NCI-H2227 (cell line): ENCODE data around the gene APC2.

ENCODE experiments used
- DNase-seq: peaks from one replicate; lab custom pipeline; 2025; ENCODE audit not compliant: unreplicated experiment; lab: John Stamatoyannopoulos, UW

Gene APC2

GRCh38 chr19:1429750-1430149, 20.2 kb upstream of the APC2 start:
- DNase-seq, result no peak

GRCh38 chr19:1430246-1430645, 19.7 kb upstream of the APC2 start:
- DNase-seq, result no peak

GRCh38 chr19:1431759-1432506, 18.0 kb upstream of the APC2 start:
- no peak for DNase-seq

DNA sequence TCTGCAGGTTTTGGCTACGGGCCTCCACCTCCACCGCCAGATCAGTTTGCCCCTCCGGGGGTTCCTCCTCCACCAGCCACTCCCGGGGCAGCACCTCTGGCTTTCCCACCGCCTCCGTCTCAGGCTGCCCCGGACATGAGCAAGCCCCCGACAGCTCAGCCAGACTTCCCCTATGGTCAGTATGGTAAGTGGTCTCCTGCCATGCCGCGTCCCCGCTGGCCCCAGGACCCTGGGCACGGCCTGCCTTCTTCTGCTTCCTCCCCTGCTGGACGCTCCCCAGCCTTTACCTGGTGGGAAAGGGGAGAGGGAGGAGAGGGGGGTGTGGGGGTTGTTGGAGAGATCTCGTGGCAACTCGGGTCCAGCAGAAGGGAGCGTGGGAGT, 17.4 kb upstream of the APC2 start:
- DNase-seq, result no peak

- no peak for DNase-seq
These were observed 16.5 kb upstream of the APC2 start for GRCh38 chr19:1433119-1434039.

DNA sequence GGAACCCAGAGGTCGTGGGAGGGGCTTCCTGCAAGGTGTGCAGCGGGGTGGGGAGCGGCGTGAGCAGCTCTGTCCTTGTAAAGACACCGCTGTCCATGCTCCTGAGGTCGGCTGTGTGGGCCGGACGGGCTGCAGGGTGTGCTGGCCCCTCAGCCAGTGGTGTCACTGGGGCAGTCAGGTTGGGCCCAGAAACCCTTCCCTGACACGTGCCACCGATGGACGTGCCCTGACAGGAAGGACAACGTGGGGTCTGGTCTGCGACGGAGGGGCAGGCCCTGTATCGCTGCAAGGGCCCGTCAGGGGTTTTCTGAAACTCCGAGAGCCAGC, 15.9 kb upstream of the APC2 start:
- no peak for DNase-seq

DNA sequence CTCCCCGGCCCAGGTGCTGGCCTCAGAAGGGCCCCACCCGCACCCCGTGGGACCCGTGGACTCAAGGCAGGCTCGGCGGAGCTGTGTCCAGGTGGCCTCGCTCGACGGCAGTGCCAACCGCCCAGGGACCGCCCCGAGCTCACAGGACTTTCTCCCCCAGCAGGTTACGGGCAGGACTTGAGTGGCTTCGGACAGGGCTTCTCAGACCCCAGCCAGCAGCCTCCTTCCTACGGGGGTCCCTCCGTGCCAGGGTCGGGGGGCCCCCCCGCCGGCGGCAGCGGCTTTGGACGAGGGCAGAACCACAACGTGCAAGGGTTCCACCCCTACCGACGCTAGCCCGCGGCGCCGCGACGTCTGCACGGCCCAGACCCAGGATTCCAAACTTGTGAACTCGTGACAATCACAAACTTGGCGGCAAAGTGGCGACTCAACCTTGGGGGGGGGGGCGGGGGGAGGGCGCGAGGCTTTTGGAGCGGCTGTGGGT, 15.3 kb upstream of the APC2 start:
- DNase-seq, result no peak

DNA sequence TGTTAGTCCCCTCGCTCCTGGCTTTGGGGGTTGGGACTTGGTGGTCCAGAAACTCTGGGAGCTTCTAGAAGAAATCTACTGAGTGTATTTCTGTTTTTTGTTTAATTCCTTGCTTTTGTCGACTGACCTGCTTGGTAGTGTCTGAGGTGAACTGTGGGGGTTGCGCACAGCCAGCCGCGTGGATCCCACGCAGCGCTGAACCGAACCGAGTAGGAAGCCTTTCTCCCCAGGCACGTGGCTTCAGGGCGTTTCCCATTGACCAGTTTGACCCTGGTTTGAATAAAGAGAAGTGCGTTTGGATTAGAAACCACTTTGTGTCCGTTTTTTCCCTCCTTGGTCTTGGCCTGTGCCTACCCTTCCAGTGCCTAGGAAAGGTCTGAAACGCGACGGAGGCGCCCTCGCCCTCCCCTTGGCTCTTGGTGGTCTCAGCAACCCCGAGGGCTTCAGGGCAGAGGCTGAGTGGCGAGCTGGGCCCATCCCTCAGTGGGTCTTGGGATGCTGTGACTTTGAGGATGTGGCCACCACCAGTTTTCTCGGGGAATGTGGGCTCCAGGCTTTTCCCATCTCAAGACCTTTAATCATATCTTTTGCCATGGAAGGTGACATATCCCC, 14.4 kb upstream of the APC2 start:
- DNase-seq, result no peak

- no peak for DNase-seq
These were observed 12.3 kb upstream of the APC2 start for GRCh38 chr19:1437609-1438008.

DNA sequence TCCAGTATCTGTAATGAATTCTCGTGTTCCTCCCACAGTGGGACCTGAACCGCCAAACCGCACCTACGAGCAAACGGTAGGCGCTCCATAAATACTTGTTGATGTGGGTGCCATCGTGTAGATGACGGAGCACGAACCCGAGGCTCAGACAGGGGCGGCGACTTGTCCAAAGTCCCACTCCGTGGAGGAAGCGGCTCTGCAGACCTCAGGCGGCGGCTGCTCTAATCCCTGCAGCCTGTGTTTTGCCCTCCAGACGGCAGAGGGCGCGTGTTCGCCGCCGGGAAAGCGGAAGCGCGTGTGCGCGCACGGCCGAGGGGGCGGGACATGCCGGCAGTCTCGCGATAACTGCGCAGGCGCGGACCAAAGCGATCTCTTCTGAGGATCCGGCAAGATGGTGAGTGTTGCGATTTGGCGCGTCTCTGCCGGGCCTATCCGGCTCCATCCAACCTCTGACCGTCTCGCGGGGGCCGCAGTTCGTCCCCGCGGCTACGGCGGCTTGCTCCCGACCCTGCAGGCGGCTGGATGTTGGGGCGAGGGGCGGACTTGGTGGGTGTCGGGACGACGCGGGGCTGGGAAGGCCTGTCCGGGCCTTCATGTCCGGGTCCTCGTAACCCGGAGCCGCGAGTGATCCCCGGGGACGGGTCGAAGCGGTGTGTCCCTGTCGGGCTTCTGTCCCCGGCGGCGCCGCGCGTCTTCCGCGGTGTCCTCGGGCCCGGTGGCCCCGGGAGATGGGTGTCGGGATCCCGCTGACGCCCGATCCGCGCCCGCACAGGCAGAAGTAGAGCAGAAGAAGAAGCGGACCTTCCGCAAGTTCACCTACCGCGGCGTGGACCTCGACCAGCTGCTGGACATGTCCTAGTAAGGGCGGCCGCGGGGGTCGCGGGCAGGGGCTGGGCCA, 11.6 kb upstream of the APC2 start, which contains the start of gene RPS15:
RPS15 (plus strand) TSS at position 362 of the 898 bp plus-strand sequence; CDS start at position 392, 30 bp downstream.
- DNase-seq, result peak; percentile 94

DNA sequence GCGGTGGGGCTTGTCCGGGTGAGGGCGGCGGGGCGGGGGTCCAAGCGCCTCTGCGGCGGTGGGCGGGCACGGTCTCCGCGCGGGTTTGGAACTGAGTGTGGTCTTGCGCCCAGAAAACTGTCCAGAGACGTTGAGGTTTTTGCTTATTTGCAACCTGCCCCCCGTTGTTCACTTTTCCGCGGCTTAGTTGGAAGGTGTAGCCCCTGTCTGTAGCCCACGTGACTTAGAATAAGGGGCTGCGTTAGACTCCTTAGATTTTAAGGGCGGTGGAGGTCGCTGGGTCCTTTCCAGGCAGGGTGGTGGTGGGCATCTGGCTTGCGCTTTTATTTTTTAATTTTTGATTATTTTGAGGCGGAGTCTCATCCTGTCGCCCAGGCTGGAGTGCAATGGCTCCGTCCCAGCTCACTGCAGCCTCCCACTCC, 11.0 kb upstream of the APC2 start:
- DNase-seq, result no peak

DNA sequence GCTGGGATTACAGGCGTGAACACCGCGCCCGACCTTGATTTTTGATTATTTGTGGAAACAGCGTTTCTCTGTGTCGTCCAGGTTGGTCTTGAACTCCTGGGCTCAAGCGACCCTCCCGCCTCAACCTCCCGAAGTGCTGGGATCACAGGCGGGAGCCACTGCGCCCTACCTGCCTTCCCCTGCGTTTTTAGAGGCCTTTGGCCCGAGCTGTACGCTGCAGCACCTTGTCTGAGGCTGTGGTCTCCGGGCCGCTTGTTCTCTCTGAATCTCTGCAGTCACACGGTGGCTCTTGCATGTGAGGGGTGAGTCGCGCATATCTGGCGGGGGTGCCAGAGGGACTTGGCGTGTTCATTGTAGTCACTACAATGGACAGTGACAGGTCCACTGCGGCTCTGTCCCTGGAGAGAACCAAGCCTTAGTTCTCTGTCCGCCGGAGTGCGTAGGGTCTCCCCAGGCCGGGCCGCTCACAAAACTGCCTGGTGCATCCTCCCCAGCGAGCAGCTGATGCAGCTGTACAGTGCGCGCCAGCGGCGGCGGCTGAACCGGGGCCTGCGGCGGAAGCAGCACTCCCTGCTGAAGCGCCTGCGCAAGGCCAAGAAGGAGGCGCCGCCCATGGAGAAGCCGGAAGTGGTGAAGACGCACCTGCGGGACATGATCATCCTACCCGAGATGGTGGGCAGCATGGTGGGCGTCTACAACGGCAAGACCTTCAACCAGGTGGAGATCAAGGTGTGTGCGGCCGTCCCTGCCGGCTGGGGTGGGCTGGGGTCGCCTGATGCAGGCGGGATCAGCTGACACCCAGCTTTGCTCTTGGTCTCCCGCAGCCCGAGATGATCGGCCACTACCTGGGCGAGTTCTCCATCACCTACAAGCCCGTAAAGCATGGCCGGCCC, 10.2 kb upstream of the APC2 start:
- peak; percentile 39 for DNase-seq

- DNase-seq, result no peak
These were observed 9.5 kb upstream of the APC2 start for GRCh38 chr19:1440418-1440801.

- DNase-seq, result no peak
These were observed 8.9 kb upstream of the APC2 start for GRCh38 chr19:1441022-1441426.

GRCh38 chr19:1441677-1442438, 8.1 kb upstream of the APC2 start:
- no peak for DNase-seq

DNA sequence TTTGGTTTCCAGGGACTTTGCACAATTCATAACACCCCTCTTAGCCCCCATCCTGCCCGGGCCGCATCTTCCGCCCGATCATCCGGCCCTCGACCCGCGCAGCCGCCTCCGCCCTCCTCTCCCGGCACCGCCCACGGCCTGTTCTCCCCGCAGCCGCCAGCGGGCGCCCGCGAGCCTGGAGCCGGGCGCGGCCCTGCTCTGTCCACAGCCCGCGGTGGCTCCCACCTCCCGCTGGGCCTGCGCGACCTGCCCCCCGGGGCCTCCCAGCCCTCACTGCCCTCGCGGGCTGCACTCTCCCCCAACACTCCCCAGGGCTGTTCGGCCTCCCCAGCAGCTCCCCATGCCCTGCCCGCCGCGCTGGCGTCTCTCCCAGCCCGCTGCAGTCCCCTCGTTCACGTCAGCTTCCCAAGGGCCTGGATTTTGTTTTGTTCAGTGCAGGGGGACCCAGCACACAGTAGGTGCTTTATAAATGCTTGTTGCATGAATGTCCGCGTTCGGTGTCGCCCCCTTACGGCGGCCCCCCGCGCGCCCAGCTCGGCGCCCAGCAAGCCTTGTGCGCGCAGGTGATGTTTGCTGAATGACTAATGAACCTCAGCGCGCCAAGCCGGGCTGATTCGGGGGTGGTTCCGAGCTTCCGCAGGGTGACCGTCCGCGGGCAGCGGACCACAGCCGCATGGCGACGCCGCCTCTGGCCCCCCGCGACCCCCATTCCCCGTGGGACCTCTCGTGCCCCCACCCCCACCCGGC, 4.6 kb upstream of the APC2 start:
- DNase-seq, result peak; percentile 78

DNA sequence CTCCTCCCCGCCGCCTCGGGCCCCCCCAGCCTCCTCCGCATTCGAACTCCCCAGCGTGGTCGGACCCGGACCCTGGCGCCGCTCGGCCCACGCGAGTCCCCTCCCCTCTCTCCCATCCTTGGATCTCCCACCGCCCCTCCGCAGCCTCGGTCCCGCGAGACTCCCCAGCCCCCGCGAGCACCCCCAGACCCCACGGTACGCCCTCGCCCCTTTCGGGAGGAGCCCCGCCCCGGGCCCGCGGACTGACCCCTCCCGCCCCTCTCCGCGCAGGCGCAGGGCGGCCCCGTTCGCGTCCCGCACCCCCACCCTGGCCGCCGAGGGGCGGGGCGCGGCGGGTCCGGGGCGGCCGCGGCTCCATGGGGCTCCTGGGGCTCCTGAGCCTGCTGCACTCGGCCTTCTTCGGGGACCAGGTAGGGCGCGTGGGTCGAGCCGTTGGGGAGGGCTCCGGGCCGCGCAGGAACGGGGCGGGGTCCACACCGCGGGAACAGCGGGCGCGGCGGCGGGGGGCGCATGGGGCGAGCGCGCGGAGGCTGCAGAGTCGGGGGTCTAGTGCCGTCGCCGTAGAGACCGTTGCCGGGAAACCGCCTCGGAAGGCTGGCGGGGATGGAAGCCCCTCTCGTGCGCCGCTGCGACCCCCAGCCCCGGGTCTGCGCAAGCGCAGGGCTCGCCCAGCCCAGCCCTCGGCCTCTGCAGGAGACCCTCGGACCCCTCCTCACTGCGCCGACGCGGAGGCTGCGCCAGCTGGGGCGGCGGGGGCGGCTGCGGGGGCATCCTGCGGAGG, 3.8 kb upstream of the APC2 start:
- peak; percentile 86 for DNase-seq
